H1 (cell line): ENCODE measurements around the gene HDAC11. TPM values are rescaled to one million over a fixed set of nuclear protein-coding genes. Genes with fewer than 3 reads are reported as not detected.

Experiments
- CTCF ChIA-PET: fragments of 300-600 bp; sonication (Branson Sonifier 250); formaldehyde crosslinking; loops from one replicate; lab custom pipeline; 2021; ENCODE audit not compliant: partially characterized antibody; lab: Charles Lee
- POLR2A ChIA-PET: fragments of 300-600 bp; sonication (Branson Sonifier 250); formaldehyde crosslinking; loops from one replicate; lab custom pipeline; 2021; ENCODE audit warnings: inconsistent platforms; ENCODE audit not compliant: partially characterized antibody; lab: Charles Lee
- DNase-seq, 2 experiments: peaks; one replicate each; pipeline versions ENCODE4 v3.0.0 to v3.0.0-alpha.2; 2010 to 2022; ENCODE audit warnings: low spot score in 2 of 2, low read depth in 1 of 2, mixed read lengths in 1 of 2
- FAIRE-seq: peaks from 2 replicates; lab custom pipeline; 2011; peaks lifted over from hg19 to GRCh38; lab: Jason Lieb, UNC
- H2AFZ ChIP-seq: 2 replicates; pipeline ENCODE4 v1.8.1; 2012; ENCODE audit warnings: low read length, inconsistent platforms
- H2AK5ac ChIP-seq: 2 replicates; pipeline ENCODE4 v1.6.1; 2013; ENCODE audit warnings: low read depth, low read length
- H2BK120ac ChIP-seq: replicated peaks from 2 replicates; pipeline ENCODE3; 2013; ENCODE audit warnings: low read depth, low read length, inconsistent platforms
- H2BK12ac ChIP-seq: 2 replicates; pipeline ENCODE4 v1.6.1; 2013; ENCODE audit warnings: low read depth, low read length
- H2BK15ac ChIP-seq: 2 replicates; pipeline ENCODE4 v1.6.1; 2013; ENCODE audit warnings: low read length
- H2BK20ac ChIP-seq: 2 replicates; pipeline ENCODE4 v1.6.1; 2013; ENCODE audit warnings: low read length
- H2BK5ac ChIP-seq: 2 replicates; pipeline ENCODE4 v1.6.1; 2013; ENCODE audit warnings: low read depth, low read length
- H3K14ac ChIP-seq: 2 replicates; pipeline ENCODE4 v1.6.1; 2013; ENCODE audit warnings: inconsistent platforms; ENCODE audit not compliant: insufficient read length
- H3K18ac ChIP-seq: 2 replicates; pipeline ENCODE4 v1.6.1; 2013; ENCODE audit warnings: low read length; ENCODE audit errors: extremely low read depth
- H3K23ac ChIP-seq: 2 replicates; pipeline ENCODE4 v1.6.1; 2013; ENCODE audit warnings: inconsistent platforms; ENCODE audit not compliant: insufficient read length
- H3K23me2 ChIP-seq: 2 replicates; pipeline ENCODE4 v1.6.1; 2013; ENCODE audit warnings: low read depth, low read length
- H3K27ac ChIP-seq: 2 replicates; pipeline ENCODE4 v1.6.1; 2011; ENCODE audit warnings: low read depth, low read length, inconsistent platforms
- H3K27me3 ChIP-seq, 4 experiments: replicated peaks in 1 of 4; 1 replicate in 1 of 4; 2 replicates in 3 of 4; pipeline versions ENCODE4 v1.6.1 to v1.8.1; 2011 to 2013; ENCODE audit warnings: low read length in 3 of 4, mild to moderate bottlenecking in 3 of 4, inconsistent platforms in 2 of 4, mixed read lengths in 2 of 4, moderate library complexity in 1 of 4; ENCODE audit not compliant: control insufficient read depth in 3 of 4, insufficient read depth in 3 of 4; ENCODE audit errors: extremely low read depth in 1 of 4
- H3K36me3 ChIP-seq, 4 experiments: 2 replicates each; pipeline versions ENCODE4 v1.6.1 to v1.8.1; 2011 to 2013; ENCODE audit warnings: mild to moderate bottlenecking in 4 of 4, low read length in 3 of 4, moderate library complexity in 2 of 4, control low read depth in 1 of 4, inconsistent platforms in 1 of 4; ENCODE audit not compliant: insufficient read depth in 4 of 4, control insufficient read depth in 2 of 4
- H3K4ac ChIP-seq: replicated peaks from 2 replicates; pipeline ENCODE3; 2013; ENCODE audit warnings: low read length, low read depth, mixed read lengths, inconsistent platforms; ENCODE audit not compliant: insufficient read length
- H3K4me1 ChIP-seq, 4 experiments: replicated peaks in 1 of 4; 1 replicate in 1 of 4; 2 replicates in 3 of 4; pipeline versions ENCODE4 v1.6.1 to v1.8.1; 2011 to 2013; ENCODE audit warnings: low read length in 3 of 4, inconsistent platforms in 2 of 4, mixed read lengths in 1 of 4; ENCODE audit not compliant: insufficient read depth in 4 of 4, control insufficient read depth in 3 of 4
- H3K4me2 ChIP-seq, 2 experiments: 2 replicates each; pipeline versions ENCODE4 v1.6.1 to v1.8.1; 2011 to 2013; ENCODE audit warnings: low read depth in 2 of 2, low read length in 2 of 2, control low read depth in 1 of 2, inconsistent platforms in 1 of 2, mild to moderate bottlenecking in 1 of 2; ENCODE audit not compliant: insufficient read depth in 1 of 2
- H3K4me3 ChIP-seq, 4 experiments: fragments of 200-600, 300-600 bp in 1 of 4; sonication (generic), shearing (Covaris generic), sonication (Bioruptor Twin) in 1 of 4; 2 replicates each; pipeline versions ENCODE4 v1.5.1 to v1.8.1; 2011 to 2016; ENCODE audit warnings: low read length in 4 of 4, low read depth in 3 of 4, control low read depth in 2 of 4, inconsistent platforms in 2 of 4, mild to moderate bottlenecking in 2 of 4, mixed read lengths in 1 of 4, moderate library complexity in 1 of 4; ENCODE audit not compliant: insufficient read depth in 2 of 4; ENCODE audit errors: extremely low read depth in 1 of 4
- H3K56ac ChIP-seq: replicated peaks from 2 replicates; pipeline ENCODE3; 2013; ENCODE audit warnings: low read depth, mild to moderate bottlenecking, mixed read lengths, low read length, inconsistent platforms; ENCODE audit not compliant: insufficient read length
- H3K79me1 ChIP-seq: 2 replicates; pipeline ENCODE4 v1.6.1; 2013; ENCODE audit warnings: low read depth, low read length, control low read depth
- H3K79me2 ChIP-seq, 2 experiments: 2 replicates each; pipeline versions ENCODE4 v1.6.1 to v1.8.1; 2012 to 2013; ENCODE audit warnings: low read length in 2 of 2, mild to moderate bottlenecking in 2 of 2, inconsistent platforms in 1 of 2; ENCODE audit not compliant: insufficient read depth in 2 of 2, control insufficient read depth in 1 of 2
- H3K9ac ChIP-seq, 4 experiments: replicated peaks in 1 of 4; 1 replicate in 1 of 4; 2 replicates in 3 of 4; pipeline versions ENCODE4 v1.6.1 to v1.8.1; 2011 to 2013; ENCODE audit warnings: low read depth in 3 of 4, low read length in 3 of 4, control low read depth in 2 of 4, mild to moderate bottlenecking in 2 of 4, moderate library complexity in 2 of 4, inconsistent platforms in 1 of 4; ENCODE audit errors: extremely low read depth in 1 of 4
- H3K9me3 ChIP-seq, 2 experiments: 2 replicates each; pipeline versions ENCODE4 v1.6.1 to v1.8.1; 2012 to 2013; ENCODE audit warnings: mild to moderate bottlenecking in 2 of 2, moderate library complexity in 2 of 2, control low read depth in 1 of 2, inconsistent platforms in 1 of 2, low read depth in 1 of 2, low read length in 1 of 2, mixed read lengths in 1 of 2; ENCODE audit not compliant: insufficient read depth in 2 of 2
- H4K20me1 ChIP-seq, 2 experiments: replicated peaks in 1 of 2; 2 replicates each; pipeline versions ENCODE3 to v1.8.1; 2011 to 2013; ENCODE audit warnings: inconsistent platforms in 2 of 2, low read length in 2 of 2, mild to moderate bottlenecking in 1 of 2; ENCODE audit not compliant: insufficient read depth in 2 of 2, control insufficient read depth in 1 of 2
- H4K5ac ChIP-seq: 2 replicates; pipeline ENCODE4 v1.6.1; 2013; ENCODE audit warnings: low read length, low read depth, mixed read lengths, inconsistent platforms; ENCODE audit not compliant: insufficient read length
- H4K8ac ChIP-seq: 2 replicates; pipeline ENCODE4 v1.8.0; 2013; ENCODE audit warnings: mild to moderate bottlenecking, moderate library complexity, low read length, inconsistent platforms; ENCODE audit not compliant: insufficient read depth; ENCODE audit errors: extremely low read depth
- H4K91ac ChIP-seq: replicated peaks from 2 replicates; pipeline ENCODE3; 2013; ENCODE audit warnings: low read length, mixed read lengths, inconsistent platforms; ENCODE audit not compliant: insufficient read length
- ASH2L ChIP-seq: fragments of 200-600, 300-600 bp; sonication (generic); IDR thresholded peaks from one replicate; pipeline ENCODE4 v1.7.1; 2017; ENCODE audit warnings: low read length
- ATF2 ChIP-seq: IDR thresholded peaks from 2 replicates; pipeline ENCODE4 v1.6.1; 2012; ENCODE audit warnings: low read length, inconsistent platforms
- CHD1 ChIP-seq: IDR thresholded peaks from 2 replicates; pipeline ENCODE4 v1.6.1; 2012; ENCODE audit warnings: low read depth, low read length, improper control_type of control experiment
- CHD2 ChIP-seq: IDR thresholded peaks from 2 replicates; pipeline ENCODE4 v1.6.1; 2012; ENCODE audit warnings: low read length, improper control_type of control experiment
- HDAC6 ChIP-seq: IDR thresholded peaks from one replicate; pipeline ENCODE4 v1.7.1; 2012; ENCODE audit warnings: low read depth, mild to moderate bottlenecking, inconsistent platforms, low read length, moderate library complexity
- MAX ChIP-seq: IDR thresholded peaks from 2 replicates; pipeline ENCODE4 v1.6.1; 2012; ENCODE audit warnings: inconsistent platforms
- POLR2AphosphoS5 ChIP-seq: IDR thresholded peaks from 2 replicates; pipeline ENCODE4 v1.6.1; 2011; ENCODE audit warnings: low read depth, low read length
- SP1 ChIP-seq: IDR thresholded peaks from 2 replicates; pipeline ENCODE4 v1.6.1; 2011; ENCODE audit warnings: low read depth, low read length
- TCF12 ChIP-seq: IDR thresholded peaks from 2 replicates; pipeline ENCODE4 v1.6.1; 2011; ENCODE audit warnings: low read depth, mild to moderate bottlenecking, low read length
- ZNF274 ChIP-seq: IDR thresholded peaks from 2 replicates; pipeline ENCODE4 v1.7.0; 2012; ENCODE audit warnings: low read length, borderline replicate concordance; ENCODE audit errors: extremely low read depth
- WGBS, 2 experiments: shearing (Covaris generic) in 1 of 2; methylation state at CpG; one replicate each; pipeline versions ENCODE4 v1.1.6 to v1.1.7; 2013 to 2015; ENCODE audit warnings: low lambda C conversion rate in 2 of 2, mixed read lengths in 2 of 2, inconsistent platforms in 1 of 2, low coverage in 1 of 2, missing lambda C conversion rate in 1 of 2; ENCODE audit not compliant: insufficient replicate concordance in 2 of 2, insufficient coverage in 1 of 2, insufficient read length in 1 of 2; ENCODE audit errors: extremely low coverage in 1 of 2, missing lambda C conversion rate in 1 of 2; 5-methylcytosine and 5-hydroxymethylcytosine counted together
- polyA plus RNA-seq, 7 experiments: library from polyadenylated mRNA; depleted of rRNA in 3 of 7; stranded (reverse) in 5 of 7; unstranded in 2 of 7; fragments of >200 nt in 5 of 7; fragments of 200-250 nt in 2 of 7; gene quantifications; 1 replicate in 5 of 7; 2 replicates in 1 of 7; 4 replicates in 1 of 7; pipeline versions ENCODE4 v1.2.1 to v1.2.3, GENCODE V29; 2011 to 2013; ENCODE audit warnings: missing spikeins in 2 of 7, mixed read lengths in 2 of 7
- total RNA-seq: library from RNA; stranded (reverse); fragmentation: NEBNext Ultra II Directional; extraction: Animal tissue kit (Norgen Biotek cat#: 25700); gene quantifications from 2 replicates; pipeline ENCODE4 v1.2.1, GENCODE V29; 2021

Gene HDAC11
- total and polyA plus RNA-seq, 2 of the 8 experiments (the other 6 are each of a cell fraction or from before 2014, with no cell fraction given): 6.8 to 7.4 TPM

- no peak overlapping the region for H3K18ac ChIP-seq
- H3K27me3 ChIP-seq: peaks cover 0 to 22% (median 18%) of the 10 kb centered on the region in 4 experiments; a peak in 6 of 7 replicates
- peaks cover 2% of the 10 kb centered on the region; the same call in 1 of the 2 replicates for H3K23me2 ChIP-seq
- H3K4me2 ChIP-seq: no peak overlapping the region
- H3K27ac ChIP-seq: no peak overlapping the region
- H3K9me3 ChIP-seq: no peaks in the 10 kb centered on the region
- no peak overlapping the region for H4K5ac ChIP-seq
- 86% methylated on average over 13 of the region's 13 CpGs; no CpG with 5 or more reads in 1 of the 2 experiments for WGBS, 2 experiments
- peaks cover 0 to 2% of the 10 kb centered on the region in 2 experiments for H4K20me1 ChIP-seq
- peaks cover 0 to 29% (median 12%) of the 10 kb centered on the region in 4 experiments; a peak in 6 of 7 replicates for H3K4me1 ChIP-seq
- DNase-seq (no peak), FAIRE-seq (no peak)
- peak overlapping the region; percentile 58 for H3K4ac ChIP-seq
- H3K14ac ChIP-seq: no peak overlapping the region
- no peak overlapping the region for H3K56ac ChIP-seq
- 0 out of 2 replicates have a peak, but pooled peaks cover 4% of the 10 kb centered on the region for H3K79me1 ChIP-seq
- H3K79me2 ChIP-seq: no peaks in the 10 kb centered on the region
- no peak overlapping the region for H4K91ac ChIP-seq
- no peak overlapping the region for H2BK120ac ChIP-seq
- no peak overlapping the region for H2AFZ ChIP-seq
- no peak overlapping the region for H2BK5ac ChIP-seq
- no peak overlapping the region; the same call in 1 of the 2 replicates for H4K8ac ChIP-seq
- H2AK5ac ChIP-seq: no peak overlapping the region
- no peak overlapping the region for H2BK20ac ChIP-seq
- ChIA-PET CTCF (interaction anchor here (0.8 to 51.2 kb wide), 15 partner anchors 9 to 99 kb away, joined by 3 to 856 read pairs (median 4); no protein-coding TSS in a partner anchor), POLR2A (no interaction called here)
- no peak overlapping the region for H2BK15ac ChIP-seq
- no peak overlapping the region for H3K23ac ChIP-seq
- no peak overlapping the region for H2BK12ac ChIP-seq
- H3K9ac ChIP-seq: 0 out of 7 replicates have a peak overlapping the region, but pooled peaks of 1 of the 4 experiments have one; percentile 17
- H3K4me3 ChIP-seq: no peak overlapping the region
- no peaks in the 10 kb centered on the region for H3K36me3 ChIP-seq
- no peak for TF ChIP-seq ZNF274
- no peak for TF ChIP-seq HDAC6
- no peak for TF ChIP-seq ATF2
- no peak for TF ChIP-seq TCF12
- TF ChIP-seq CHD2: no peak
- TF ChIP-seq SP1: no peak
- TF ChIP-seq POLR2AphosphoS5: no peak
- no peak for TF ChIP-seq MAX
- TF ChIP-seq CHD1: no peak
- TF ChIP-seq ASH2L: no peak
Measured at GRCh38 chr3:13550791-13551360, 70.8 kb downstream of the HDAC11 start.
